Esophagus (tissue), 2 donors: ENCODE data around the gene MLPH. TPM values are rescaled to one million over a fixed set of nuclear protein-coding genes. Genes with fewer than 3 reads are reported as not detected.

Experiments
- H3K27ac ChIP-seq, 2 donors: one replicate each; pipeline ENCODE4 v1.5.1; 2013; ENCODE audit warnings: low read depth in 2 of 2, mild to moderate bottlenecking in 2 of 2, inconsistent platforms in 1 of 2, low read length in 1 of 2, moderate library complexity in 1 of 2
- H3K27me3 ChIP-seq, 2 donors: one replicate each; pipeline ENCODE4 v1.6.1; 2013; ENCODE audit warnings: low read length in 2 of 2, control low read depth in 1 of 2, mild to moderate bottlenecking in 1 of 2; ENCODE audit not compliant: insufficient read depth in 2 of 2, control insufficient read depth in 1 of 2
- H3K36me3 ChIP-seq, 2 donors: one replicate each; pipeline ENCODE4 v1.6.1; 2013; ENCODE audit warnings: low read length in 1 of 2; ENCODE audit not compliant: control insufficient read depth in 2 of 2, insufficient read depth in 2 of 2
- H3K4me1 ChIP-seq, 2 donors: one replicate each; pipeline ENCODE4 v1.6.1; 2013; ENCODE audit warnings: low read length in 1 of 2; ENCODE audit not compliant: control insufficient read depth in 2 of 2, insufficient read depth in 2 of 2
- H3K4me3 ChIP-seq, 2 donors: one replicate each; pipeline ENCODE4 v1.5.1; 2013; ENCODE audit warnings: low read length in 2 of 2, mild to moderate bottlenecking in 2 of 2, low read depth in 1 of 2, moderate library complexity in 1 of 2
- H3K9me3 ChIP-seq, 2 donors: one replicate each; pipeline ENCODE4 v1.6.1; 2013; ENCODE audit warnings: mild to moderate bottlenecking in 2 of 2, low read depth in 1 of 2, low read length in 1 of 2, moderate library complexity in 1 of 2; ENCODE audit not compliant: control insufficient read depth in 2 of 2, insufficient read depth in 1 of 2
- WGBS, 2 donors: extraction: QIAGEN DNeasy Blood & Tissue Kit; methylation state at CpG; one replicate each; pipeline ENCODE4 v1.1.7; 2013; 5-methylcytosine and 5-hydroxymethylcytosine counted together
- polyA plus RNA-seq, 2 donors: library from polyadenylated mRNA; stranded (reverse); fragments of 200-250 nt; gene quantifications; one replicate each; pipeline ENCODE4 v1.2.3, GENCODE V29; 2013
- donor health status: healthy with polysubstance abuse.
- donor health status: Bipolar disorder and iron deficiency.

The MLPH gene
- polyA plus RNA-seq, 2 donors, result 3.4 to 4.4 TPM

DNA sequence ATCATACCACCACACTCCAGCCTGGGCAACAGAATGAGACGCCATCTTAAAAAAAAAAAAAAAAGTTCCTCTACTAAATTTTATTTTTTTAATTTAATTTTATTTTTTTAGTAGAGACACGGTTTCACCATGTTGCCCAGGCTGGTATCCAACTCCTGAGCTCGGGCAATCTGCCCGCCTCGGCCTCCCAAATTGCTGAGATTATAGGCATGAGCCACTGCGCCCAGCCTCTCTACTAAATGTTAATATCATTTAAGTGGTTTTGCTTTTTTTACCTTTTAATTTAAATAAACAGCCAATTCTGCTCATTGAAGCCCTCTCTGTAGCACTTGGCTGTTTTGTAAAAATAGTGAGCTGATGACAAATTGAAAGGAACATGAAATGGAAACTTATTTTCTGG lies 94.3 kb downstream of the MLPH start:
- 84 to 87% methylated on average over 6 of the region's 6 CpGs for WGBS, 2 donors
- Histone ChIP-seq H3K9me3 (no peaks in the 10 kb centered on the region), H3K36me3 (no peaks in the 10 kb centered on the region), H3K4me3 (no peak overlapping the region), H3K27me3 (no peaks in the 10 kb centered on the region), H3K27ac (no peak overlapping the region), H3K4me1 (no peaks in the 10 kb centered on the region)

DNA sequence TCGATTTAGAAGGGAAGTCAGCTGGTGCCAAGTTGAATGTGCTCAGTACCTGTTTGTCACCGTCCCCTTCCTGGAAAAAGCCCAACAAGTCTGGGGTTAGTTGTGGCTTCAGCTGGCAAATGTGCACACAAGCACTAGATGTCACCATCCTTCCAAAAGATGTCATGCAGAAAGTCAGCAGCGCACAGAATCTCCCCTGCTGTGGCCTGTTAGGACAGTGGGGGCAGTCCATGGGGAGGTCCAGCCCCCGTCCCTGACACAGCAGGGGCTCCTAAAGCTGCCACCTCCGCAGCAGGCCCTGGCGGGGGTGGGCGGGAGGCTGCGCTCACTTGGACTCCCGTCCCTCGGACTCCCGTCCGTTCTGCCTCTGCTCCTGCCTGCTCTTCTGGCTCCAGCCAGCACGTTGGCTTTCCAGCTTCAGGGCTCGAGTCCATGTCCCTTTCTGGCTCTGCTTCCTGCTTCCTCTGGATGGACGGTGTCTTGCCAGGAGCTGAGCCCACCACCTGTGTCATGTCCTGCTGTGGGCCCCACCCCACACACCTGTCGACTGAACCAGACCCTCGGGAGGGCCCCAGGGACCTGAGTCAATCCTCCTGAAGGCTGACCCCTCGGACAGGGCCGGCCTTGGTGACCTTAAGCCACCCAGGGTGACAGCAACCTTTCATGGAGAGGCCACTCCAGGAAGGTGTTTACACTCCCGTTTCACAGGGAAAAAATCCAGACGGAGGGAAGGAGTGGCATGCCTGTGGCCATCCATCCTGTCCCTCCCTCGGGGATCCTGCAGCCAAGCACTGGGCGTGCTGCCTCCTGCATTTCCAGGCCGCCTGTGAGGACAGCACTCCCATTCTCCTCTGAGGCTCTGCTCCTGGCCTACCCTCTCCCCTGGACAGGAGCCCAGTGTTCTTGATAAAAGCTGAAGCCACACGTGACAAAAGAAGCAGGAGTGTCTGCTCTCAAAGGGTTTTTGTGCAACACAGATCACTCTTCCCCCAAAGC lies 95.0 kb downstream of the MLPH start:
- H3K9me3 ChIP-seq, result no peaks in the 10 kb centered on the region
- no peaks in the 10 kb centered on the region for H3K4me1 ChIP-seq
- no peaks in the 10 kb centered on the region for H3K36me3 ChIP-seq
- H3K27me3 ChIP-seq, result no peaks in the 10 kb centered on the region
- 32 to 42% methylated on average over 25 of the region's 25 CpGs for WGBS, 2 donors
- H3K27ac ChIP-seq, result peak overlapping the region; percentile 48 to 61
- H3K4me3 ChIP-seq, result no peak overlapping the region

DNA sequence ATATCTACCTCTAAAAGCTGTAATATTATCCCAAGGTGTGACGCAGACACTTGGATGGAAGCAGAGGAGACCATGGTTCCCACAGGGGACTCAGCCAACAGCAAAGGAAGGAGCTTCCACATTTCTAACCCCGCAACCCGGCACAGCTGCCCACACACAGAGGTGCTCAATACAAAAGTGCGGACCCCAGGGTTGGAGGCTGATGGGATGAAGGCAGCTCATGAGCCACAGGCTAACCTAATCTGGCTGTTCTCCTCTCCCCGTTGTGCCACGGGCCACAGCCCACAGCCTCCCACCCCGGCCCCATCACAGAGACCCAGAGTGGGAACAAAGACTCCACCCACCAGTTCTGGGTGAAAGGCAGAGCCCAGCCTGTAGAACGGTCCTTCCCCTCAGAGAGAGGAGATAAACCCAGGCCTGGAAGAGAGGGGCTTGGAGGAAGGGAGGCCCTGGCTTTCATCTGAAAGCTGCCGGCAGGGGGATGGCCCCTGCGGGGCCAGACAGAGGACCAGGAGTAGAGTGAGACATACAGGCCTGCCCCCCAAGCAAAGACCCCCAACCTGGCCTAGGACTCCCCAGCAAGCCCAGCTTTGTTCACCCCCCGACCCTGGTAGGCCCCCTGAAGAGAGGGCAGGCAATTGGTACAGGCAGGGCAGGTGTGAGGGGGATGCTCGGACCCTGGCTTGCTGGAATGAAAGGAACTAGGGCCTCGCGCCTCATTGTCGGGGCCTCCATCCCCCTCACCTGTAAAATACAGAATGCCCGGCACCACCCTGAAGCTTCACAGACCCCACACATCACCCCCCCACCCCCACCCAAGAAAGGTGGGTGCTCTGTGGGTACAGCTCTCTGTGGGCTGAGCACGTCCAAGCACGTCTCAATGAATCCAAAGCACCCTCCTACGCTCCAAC lies 96.6 kb downstream of the MLPH start:
- Histone ChIP-seq H3K4me1 (no peaks in the 10 kb centered on the region), H3K27me3 (no peaks in the 10 kb centered on the region), H3K9me3 (no peaks in the 10 kb centered on the region), H3K36me3 (no peaks in the 10 kb centered on the region), H3K4me3 (no peak overlapping the region), H3K27ac (no peak overlapping the region)
- 88 to 90% methylated on average over 19 of the region's 19 CpGs for WGBS, 2 donors

DNA sequence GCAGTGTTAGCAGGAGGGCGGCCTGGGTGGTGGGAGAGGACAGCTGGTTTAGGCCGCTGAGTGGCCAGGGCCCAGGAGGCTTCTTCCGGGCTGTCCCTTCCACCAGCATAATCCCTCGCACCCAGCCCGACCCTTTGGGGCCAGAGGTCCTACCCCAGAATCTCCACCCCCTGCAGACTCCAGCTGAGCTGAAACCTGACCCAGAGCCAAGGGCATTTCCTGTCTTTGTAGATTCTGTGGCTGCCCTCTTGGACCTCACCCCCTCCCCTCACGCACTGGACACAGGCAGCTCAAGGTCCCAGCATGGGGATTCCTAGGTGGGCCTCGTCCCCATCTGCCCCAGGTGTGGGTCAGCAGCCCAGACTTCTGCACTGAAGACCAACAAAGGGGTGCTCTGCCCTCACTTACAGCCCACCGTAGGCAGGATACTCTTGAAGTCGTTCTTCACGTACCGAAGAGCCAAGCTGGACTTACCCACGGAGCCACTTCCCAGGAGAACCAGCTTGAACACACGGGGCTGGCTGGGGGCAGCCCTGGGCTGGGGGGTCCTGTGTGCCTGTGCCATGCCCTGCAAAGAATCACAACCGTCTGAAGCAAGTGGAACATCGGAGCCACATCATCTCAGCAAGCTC lies 98.7 kb downstream of the MLPH start:
- Histone ChIP-seq H3K4me1 (peaks cover 0 to 5% of the 10 kb centered on the region in 2 donors), H3K9me3 (no peaks in the 10 kb centered on the region), H3K36me3 (no peaks in the 10 kb centered on the region), H3K4me3 (no peak overlapping the region), H3K27me3 (no peaks in the 10 kb centered on the region), H3K27ac (no peak overlapping the region)
- 84 to 90% methylated on average over 15 of the region's 15 CpGs for WGBS, 2 donors

DNA sequence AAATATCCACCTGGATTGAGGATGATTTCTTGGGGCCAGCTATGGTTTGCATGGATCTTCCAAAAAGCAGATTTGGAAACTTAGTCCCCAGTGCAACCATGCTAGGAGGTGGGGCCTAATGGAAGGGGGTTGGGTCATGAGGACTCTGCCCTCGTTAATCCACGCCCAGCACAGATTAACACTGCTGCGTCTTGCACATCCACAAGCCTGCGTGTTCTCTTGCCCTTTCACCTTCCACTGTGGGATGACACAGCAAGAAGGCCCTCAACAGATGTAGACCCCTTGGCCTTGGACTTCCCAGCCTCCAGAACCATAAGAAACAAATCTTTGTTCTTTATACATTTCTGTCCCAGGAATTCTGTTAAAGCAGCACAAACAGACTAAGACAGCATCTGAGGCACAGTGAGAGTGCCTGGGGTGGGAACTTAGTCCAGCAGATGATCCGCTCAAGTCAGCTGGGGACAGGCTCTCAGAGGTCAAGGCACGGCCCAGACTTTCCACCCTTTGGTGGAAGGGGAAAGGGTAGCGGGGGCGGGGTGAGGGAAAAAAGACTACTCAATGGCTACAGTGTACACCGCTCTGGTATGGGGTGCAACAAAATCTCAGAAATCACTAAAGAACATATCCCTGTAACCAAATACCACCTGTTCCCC lies 101.1 kb downstream of the MLPH start:
- H3K4me1 ChIP-seq, result peaks cover 7 to 14% of the 10 kb centered on the region in 2 donors
- H3K4me3 ChIP-seq, result no peak overlapping the region
- WGBS, 2 donors, result 82 to 91% methylated on average over 9 of the region's 9 CpGs
- H3K27me3 ChIP-seq, result no peaks in the 10 kb centered on the region
- H3K9me3 ChIP-seq, result no peaks in the 10 kb centered on the region
- no peaks in the 10 kb centered on the region for H3K36me3 ChIP-seq
- no peak overlapping the region for H3K27ac ChIP-seq

DNA sequence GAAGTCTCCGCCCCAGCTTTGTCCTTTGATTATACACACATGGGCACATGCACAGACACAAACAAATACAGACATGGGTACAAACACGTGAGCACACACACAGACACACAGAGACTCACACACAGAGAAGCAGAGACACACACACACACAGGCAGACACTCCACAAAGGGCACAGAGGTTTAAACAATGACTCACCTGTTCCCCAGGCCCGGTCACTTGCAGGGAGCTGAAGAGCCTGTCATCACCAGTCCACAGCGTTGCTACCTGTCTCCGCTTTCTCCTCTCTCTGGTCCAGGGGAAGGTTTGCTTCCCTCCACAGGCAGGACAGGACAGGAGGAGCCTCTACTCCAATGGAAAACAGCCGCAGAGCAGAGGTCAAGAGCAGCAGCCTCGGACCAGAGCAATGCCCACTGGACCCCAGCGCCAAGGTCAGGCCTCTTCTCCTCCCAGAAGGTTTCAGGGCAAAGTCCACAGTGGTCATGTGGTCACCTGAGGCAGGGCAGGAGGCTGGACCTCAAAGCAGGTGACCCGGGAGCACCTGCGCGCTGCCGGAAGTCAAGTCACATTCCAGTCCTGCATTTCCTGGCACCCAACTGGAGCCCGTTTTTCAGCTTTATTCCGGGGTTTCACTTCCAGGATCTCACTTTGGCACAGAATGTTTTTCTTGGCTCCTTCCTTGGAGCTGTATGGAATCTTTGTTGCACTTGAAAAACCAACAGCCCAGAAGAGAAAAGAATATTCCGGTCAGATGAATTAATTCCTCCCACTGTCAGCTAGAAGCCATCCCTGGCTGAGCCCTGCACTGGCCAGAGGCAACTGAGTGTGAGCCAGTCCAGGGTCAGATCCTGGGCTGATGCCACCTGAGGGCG lies 103.5 kb downstream of the MLPH start, which contains the start of gene RAB17:
Gene RAB17 (minus strand): TSS at position 463 of the 869 bp plus-strand sequence. CDS start 4,580 bp downstream, outside the sequence.
- WGBS, 2 donors, result 36 to 40% methylated on average over 16 of the region's 16 CpGs
- Histone ChIP-seq H3K36me3 (no peaks in the 10 kb centered on the region), H3K4me1 (peaks cover 7 to 14% of the 10 kb centered on the region in 2 donors), H3K27ac (peak within 1 kb of the TSS; percentile 78 to 89), H3K27me3 (no peaks in the 10 kb centered on the region), H3K4me3 (peak within 1 kb of the TSS; percentile 40 to 42), H3K9me3 (no peaks in the 10 kb centered on the region)

DNA sequence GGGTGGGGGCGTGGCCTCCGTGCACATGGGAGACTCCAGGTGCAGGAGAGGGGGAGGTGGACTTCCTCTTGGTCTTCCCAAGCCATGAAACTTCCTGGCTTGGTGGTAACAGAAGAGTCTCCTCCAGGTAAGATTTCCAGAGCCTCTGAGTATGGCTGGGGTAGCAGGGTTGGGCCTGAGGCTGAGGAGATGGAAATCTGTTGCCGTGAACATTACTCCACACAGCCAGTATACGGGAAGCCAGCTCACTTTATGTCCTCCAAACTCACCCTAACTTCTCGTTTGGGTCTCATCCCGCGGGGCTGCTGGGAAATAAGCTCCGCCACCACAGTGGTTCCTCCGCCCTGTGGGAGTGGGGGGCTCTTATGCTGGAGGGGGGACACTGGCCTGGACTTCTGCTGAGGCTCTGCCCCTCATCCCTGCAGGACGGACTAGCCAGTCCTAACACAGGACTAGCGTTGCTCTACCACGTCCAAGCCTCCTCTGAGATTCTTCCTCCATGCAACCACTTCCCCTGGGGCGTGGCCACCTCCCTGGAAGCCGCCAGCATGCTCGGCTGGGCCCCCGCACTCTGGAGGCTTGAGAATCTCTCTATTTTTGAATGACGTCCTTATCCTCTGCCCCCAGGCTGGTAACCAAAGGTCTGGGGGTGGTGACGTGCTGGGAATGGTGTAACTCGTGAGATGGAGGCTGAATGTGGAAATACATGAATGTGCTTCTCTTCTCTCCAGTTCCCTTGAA lies 104.3 kb downstream of the MLPH start:
- H3K4me1 ChIP-seq, result peaks cover 7 to 14% of the 10 kb centered on the region in 2 donors
- no peaks in the 10 kb centered on the region for H3K9me3 ChIP-seq
- H3K27me3 ChIP-seq, result no peaks in the 10 kb centered on the region
- H3K4me3 ChIP-seq, result peak overlapping the region; percentile 4 to 42
- peak overlapping the region; percentile 78 to 89 for H3K27ac ChIP-seq
- WGBS, 2 donors, result 50 to 51% methylated on average over 19 of the region's 19 CpGs
- no peaks in the 10 kb centered on the region for H3K36me3 ChIP-seq

DNA sequence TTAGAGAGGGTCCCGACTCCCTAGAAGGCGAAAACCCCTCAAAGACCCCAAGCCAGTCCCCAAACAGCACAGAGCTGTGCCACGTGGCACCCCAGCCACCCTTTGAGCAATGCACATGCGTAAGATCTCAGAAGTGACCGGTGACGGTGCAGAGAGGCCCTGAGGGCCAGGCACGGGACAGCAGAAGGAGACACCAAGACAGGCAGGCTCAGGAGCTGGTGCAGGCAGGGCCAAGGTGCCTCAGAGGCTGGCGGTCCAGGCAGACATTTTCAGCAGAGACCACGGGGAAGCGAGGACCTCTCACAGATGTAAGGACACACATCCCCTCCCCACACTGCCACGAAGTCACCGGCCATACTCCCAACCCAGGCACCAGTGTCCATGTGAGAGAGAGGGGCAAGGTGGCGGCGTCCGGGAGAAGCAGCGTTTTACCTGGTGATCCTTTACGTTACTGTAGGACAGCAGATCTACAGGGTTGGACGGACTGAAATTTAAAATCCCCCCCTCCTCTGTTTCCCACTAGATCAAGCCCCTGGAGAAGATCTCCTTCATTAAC lies 105.5 kb downstream of the MLPH start:
- 92 to 96% methylated on average over 18 of the region's 18 CpGs for WGBS, 2 donors
- Histone ChIP-seq H3K36me3 (no peaks in the 10 kb centered on the region), H3K27ac (no peak overlapping the region), H3K9me3 (no peaks in the 10 kb centered on the region), H3K4me3 (no peak overlapping the region), H3K4me1 (peaks cover 7 to 14% of the 10 kb centered on the region in 2 donors), H3K27me3 (no peaks in the 10 kb centered on the region)
